HL-60/S4 (cell line): ENCODE results near the gene STUM.
"Not testable (repeated sequence)": the region's sequence is repeated elsewhere in the genome, so short reads cannot be mapped to it uniquely, and the experiment has no call there.

ENCODE experiments used
- in situ Hi-C: fragments of 300-500 bp; cut with MboI; formaldehyde crosslinking; loops from 2 replicates; pipeline ENCODE4 v1.14.3; 2022; ENCODE audit warnings: low sequenced_read_pairs

STUM gene

DNA sequence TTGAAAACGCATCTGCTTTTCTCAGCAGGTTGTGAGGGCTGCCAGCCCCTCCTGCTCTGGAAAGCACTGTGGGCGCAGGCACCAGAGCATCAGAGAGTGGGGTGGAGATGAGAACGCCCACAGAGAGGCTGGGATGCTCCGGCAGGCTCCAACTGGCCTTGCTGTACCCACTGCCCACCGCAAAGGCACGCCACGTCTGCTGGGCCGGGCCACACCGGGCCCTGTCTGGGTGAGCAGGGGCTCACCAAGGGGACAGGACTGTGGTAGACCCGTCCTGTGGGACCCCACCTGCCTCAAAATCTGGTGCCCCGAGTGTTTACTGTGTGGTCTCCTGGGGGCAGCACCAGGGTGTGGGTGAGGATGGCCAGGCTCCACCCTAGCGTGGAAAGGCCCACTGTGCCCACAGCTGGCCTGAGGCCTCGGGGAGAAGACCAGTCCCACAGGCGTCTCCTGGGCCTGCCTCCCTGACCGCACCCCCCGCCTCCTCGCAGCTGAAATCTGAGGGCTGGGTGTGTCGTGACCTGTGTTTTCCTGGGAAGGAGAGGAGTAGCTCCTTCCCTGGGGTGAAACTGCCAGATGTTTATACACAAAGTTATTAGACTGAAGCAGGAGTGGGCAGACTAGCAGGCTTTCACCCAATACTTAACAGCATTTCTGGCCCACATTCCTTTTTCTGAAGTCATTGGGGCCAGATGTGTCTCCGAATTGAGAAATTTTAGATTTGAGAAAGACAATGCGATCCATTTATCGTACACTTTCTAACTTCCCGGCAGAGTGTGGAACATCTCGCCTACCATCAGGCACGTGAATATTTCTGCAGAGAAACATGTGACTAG lies 53.8 kb downstream of the STUM start:
- in situ Hi-C loops: no loop called here

- in situ Hi-C loops: no loop called here
These were observed 54.7 kb downstream of the STUM start for GRCh38 chr1:226603022-226603857.

GRCh38 chr1:226603858-226604559 lies 55.4 kb downstream of the STUM start:
- in situ Hi-C loops: no loop called here

- in situ Hi-C loops: no loop called here
These were observed 56.2 kb downstream of the STUM start for GRCh38 chr1:226604560-226605317.

DNA sequence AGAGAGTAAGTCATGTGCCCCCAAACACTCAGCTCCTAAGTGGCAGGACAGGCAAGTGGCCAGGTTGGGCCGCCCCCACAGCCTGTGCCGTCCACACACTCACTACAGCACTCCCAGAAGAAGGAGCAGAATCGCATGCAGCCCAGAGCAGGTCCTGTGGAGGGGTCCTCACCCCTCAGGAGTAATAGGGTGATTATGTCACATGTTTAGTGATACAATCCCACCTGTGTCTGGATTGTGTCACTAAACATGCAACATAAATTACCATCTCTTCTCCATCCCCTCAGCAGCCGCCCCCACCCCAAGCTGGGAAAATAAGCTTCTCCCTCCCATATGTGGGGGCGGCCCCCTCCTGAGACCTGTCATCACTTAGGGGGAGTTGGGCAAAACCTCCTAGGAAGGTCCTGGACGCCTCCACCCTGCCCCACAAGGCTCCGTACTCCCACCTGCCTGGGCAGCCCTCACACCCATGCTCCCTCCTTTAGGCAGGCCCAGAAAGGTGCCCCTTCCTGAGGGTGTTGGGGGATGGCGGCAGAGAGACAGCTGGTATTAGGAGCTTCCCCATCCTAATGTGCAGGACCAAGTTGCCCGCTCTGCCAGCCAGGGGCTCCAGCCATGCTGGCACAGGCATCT lies 56.9 kb downstream of the STUM start:
- in situ Hi-C loops: no loop called here

DNA sequence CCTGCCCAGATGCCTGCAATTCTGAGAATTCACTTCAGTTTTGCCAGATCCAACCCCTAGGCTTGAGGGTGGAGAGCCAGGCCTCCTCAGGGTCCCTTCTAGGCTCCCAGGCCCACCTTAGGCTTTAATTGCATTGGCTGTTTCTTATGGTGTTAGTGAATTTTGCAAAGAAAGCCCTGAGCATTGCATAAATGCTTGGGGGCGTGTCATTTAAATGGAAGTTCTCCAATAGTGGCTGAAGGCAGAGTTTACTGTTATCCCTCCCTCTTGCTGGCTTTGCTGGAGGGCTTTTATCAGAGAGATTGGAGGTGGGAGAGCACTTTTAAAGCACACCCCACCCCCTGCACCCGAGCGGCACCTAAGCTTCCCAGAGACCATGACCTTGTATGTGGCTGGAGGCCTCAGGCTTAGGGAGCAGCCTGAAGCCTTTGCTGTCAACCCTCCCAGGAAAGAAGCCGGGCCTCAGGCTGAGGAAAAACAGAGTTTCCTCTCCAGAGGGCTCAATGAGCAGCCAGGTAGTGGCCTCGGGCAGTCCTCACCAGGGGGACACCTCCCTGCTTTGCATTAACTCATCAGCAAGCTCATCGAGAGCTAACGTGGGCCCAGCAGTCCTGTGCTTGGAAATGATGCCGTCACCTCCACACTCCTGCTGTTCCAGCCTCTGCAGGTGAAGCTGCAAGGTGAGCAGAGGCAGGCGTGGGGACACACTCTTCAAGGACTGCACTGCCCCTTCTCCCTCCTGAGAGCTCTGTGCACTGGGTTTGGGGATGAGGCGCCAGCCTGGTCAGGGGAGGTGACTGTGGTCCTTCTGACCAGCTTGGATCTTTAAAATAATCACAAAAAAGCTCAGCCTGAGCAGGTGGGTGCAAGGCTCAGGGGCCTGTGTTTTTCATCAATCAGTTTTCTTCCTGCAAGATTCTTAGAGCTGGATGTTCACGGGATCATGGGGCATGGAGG lies 58.0 kb downstream of the STUM start:
- in situ Hi-C loops: no loop called here

GRCh38 chr1:226607268-226607660 lies 58.7 kb downstream of the STUM start:
- in situ Hi-C loops: no loop called here

DNA sequence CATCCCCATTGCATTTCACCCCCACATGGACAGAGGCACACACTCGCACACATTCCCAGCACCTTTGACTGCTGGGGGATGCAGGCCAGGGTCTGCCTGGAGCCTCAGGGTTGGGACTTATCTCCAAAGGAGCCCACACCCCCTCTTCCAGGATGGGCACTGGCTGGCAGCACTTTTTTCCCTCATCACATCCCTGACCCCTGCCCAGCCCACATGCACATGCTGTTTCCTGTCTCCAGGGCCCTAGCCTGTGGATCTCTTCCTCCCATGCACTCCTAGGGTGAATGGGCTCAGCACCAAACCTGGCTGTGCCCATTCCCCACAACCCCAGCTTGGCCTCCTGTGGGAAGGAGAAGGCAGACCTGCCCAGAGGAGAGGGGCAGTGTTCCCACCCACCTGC lies 59.3 kb downstream of the STUM start:
- in situ Hi-C loops: no loop called here

GRCh38 chr1:226608699-226609505 lies 60.3 kb downstream of the STUM start:
- in situ Hi-C loops: no loop called here

DNA sequence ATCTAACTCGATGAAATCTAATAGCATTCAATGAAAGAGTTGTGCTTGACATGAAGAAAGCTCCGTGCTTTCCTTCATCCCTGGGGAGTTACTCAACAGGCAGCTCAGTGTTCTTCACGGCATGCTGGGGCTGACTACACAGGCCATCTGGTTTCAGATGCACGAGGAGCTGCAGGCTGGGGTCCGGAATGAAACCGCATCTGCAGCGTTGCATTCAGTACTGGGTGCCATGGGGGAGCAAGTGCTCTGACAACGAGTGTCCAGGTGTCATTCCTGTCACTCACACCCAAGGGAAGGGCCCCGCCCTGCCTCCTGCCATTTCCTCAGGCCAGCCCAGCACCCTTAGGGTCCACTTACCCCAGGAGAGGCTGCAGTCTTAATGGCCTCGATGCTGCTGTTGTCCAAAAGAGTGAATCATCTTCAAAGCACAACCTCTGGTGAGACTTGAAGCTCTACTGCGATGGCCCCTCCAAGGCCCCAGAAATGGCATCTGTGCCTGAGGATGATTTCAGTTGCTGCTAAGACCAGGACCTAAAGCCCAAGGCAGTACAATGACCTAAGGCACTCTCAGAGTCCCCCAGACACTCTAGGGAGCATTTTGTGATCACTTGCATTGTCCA lies 61.4 kb downstream of the STUM start:
- in situ Hi-C loops: no loop called here

- in situ Hi-C loops: no loop called here
These were observed 62.1 kb downstream of the STUM start for GRCh38 chr1:226610671-226611070.

GRCh38 chr1:226611301-226611700 lies 62.7 kb downstream of the STUM start:
- in situ Hi-C loops: no loop called here

DNA sequence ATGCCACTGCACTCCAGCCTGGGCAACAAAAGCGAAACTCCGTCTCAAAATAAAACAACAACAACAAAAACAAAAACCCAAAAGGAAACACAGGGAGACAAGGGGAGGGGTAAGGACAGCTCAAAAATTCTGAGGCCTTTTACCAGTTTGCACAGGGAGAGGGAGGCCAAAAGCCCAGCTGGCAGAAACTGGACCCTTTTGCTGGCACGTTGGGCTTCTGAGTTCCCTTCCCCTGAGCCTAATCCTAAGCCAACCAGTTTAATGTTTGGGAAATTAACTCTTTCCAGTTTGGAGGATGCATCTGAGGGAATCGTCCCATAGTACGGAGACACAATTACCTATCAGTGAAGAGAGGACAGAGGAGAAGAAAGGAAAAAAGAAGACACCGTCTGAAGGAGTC lies 63.4 kb downstream of the STUM start:
- in situ Hi-C loops: not testable (repeated sequence)

DNA sequence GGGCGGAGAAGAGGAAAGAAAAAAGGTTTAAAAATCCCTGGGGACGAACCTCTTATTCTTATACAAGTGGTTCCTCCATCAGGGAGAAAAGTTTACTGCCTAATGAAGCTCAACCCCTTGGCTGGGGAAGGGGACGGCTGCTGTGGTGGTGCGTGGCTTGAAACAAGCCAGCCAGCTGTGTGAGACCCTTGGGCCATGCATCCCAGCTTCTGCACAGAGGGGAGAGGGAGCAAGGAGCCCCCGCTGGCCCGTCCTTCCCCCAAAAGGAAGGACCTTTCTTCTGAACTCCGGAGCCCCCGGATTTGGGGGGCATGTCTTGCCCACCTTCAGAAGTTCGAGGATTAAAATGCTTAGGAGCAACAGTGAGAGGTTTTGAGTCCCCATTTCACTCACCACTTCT lies 67.3 kb downstream of the STUM start:
- in situ Hi-C loops: no loop called here

GRCh38 chr1:226616636-226617035 lies 68.1 kb downstream of the STUM start:
- in situ Hi-C loops: no loop called here

DNA sequence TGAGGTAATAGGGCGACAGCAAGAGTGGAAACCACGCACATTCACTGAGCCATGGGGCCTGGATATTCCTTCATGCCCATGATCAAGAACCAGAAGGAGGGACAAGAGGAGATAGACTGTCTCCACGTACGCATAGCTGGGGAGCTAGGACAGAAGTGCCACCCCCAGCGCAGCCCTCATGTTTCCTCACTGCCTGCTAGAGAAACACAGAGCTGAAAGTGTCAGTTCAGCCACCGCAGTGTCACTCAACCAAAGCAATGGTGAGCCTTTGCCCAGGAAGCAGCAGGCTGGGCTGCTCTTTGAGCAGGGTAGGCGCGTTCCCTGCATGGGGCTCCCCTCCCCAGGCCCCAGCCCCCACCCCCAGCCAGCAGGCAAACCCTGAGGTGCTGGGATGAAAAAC lies 68.5 kb downstream of the STUM start:
- in situ Hi-C loops: no loop called here

DNA sequence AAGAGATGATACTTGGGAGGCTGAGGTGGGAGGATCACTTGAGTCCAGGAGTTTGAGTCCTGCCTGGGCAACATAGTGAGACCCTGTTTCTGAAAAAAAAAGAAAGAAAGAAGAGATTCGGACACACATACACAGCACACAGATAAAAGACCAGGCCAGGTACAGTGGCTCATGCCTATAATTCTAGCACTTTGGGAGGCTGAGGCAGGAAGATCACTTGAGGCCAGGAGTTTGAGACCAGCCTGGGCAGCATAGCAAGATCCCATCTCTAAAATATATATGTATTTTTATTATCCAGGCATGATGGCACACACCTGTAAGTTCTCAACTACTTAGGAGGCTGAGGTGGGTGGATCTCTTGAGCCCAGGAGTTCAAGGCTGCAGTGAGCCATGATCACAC lies 69.2 kb downstream of the STUM start:
- in situ Hi-C loops: not testable (repeated sequence)

- in situ Hi-C loops: no loop called here
These were observed 69.8 kb downstream of the STUM start for GRCh38 chr1:226618380-226618779.
